PC-9 (cell line): ENCODE data around the gene ATXN7L3B.

Source experiments
- CTCF ChIP-seq: fragments of 200-600 bp; sonication (generic); conservative IDR thresholded peaks from 2 replicates; pipeline ENCODE4 v1.6.1; 2017; ENCODE audit warnings: mixed run types, antibody characterized with exemption, mild to moderate bottlenecking, moderate library complexity
- EZH2 ChIP-seq: fragments of 200-600 bp; sonication (generic); IDR thresholded peaks from 2 replicates; pipeline ENCODE4 v1.8.0; 2017; ENCODE audit warnings: antibody characterized with exemption, low read depth

- no peak for TF ChIP-seq CTCF
- no peak for TF ChIP-seq EZH2
These were observed 38.4 kb upstream of the ATXN7L3B start for GRCh38 chr12:74499192-74499591.
